ENCODE data around the gene LMO3. TPM values are rescaled to one million over a fixed set of nuclear protein-coding genes. Genes with fewer than 3 reads are reported as not detected.

The LMO3 gene
- total and polyA plus RNA-seq, 2 of the 8 experiments (the other 6 are each of a cell fraction or from before 2014, with no cell fraction given): 4.7 to 16.7 TPM

DNA sequence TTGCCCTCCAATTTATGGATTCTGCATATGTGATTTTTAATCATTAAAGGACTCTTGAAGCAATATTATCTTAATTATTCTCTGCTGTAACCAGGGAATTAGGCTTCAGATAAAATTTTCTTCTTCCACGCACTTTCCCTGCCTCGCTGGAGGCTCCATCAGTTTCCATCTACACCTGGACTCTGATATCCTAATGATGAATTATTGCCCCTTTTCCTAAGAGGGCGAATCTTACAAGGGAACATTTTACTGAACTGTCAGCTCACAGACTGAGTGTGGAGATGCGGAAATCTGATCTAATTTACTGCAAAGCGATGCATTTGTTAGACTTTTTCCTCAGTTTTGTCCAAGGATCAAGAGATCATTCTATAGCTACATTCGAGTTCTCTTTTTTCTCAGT, 43.0 kb downstream of the LMO3 start:
- no peak overlapping the region for H3K18ac ChIP-seq (ENCODE audit: extremely low read depth, low read length)
- H2BK120ac ChIP-seq (replicated peaks; ENCODE audit: low read depth, low read length): no peak overlapping the region
- no peak overlapping the region for H2AFZ ChIP-seq (ENCODE audit: low read length)
- no peak overlapping the region for H3K4me2 ChIP-seq (ENCODE audit: insufficient read depth in 1 of 2, low read depth in 2 of 2, low read length in 2 of 2)
- H3K79me1 ChIP-seq (ENCODE audit: low read depth, low read length): no peaks in the 10 kb centered on the region
- H2BK20ac ChIP-seq (ENCODE audit: low read length): no peak overlapping the region
- no peak overlapping the region for H2BK5ac ChIP-seq (ENCODE audit: low read depth, low read length)
- no peak overlapping the region for H2AK5ac ChIP-seq (ENCODE audit: low read depth, low read length)
- FAIRE-seq (no peak), DNase-seq (ENCODE audit: low read depth in 1 of 2, low spot score in 2 of 2) (no peak)
- ChIA-PET CTCF (ENCODE audit: partially characterized antibody) (no interaction called here), POLR2A (ENCODE audit: partially characterized antibody) (no interaction called here)
- H4K20me1 ChIP-seq (replicated peaks in 1 of 2; ENCODE audit: control insufficient read depth in 1 of 2, insufficient read depth in 2 of 2, low read length in 2 of 2): no peaks in the 10 kb centered on the region
- H3K23me2 ChIP-seq (ENCODE audit: low read depth, low read length): no peaks in the 10 kb centered on the region
- no peak overlapping the region for H3K56ac ChIP-seq (replicated peaks; ENCODE audit: insufficient read length, low read depth, low read length)
- TF ChIP-seq MAFK (IDR thresholded peaks at IDR 0.05; ENCODE audit: low read depth, low read length) (no peak), SP1 (IDR thresholded peaks at IDR 0.05; ENCODE audit: low read depth, low read length) (no peak), PHF8 (conservative IDR thresholded peaks at IDR 0.05; ENCODE audit: low read depth, low read length) (no peak), SIRT6 (IDR thresholded peaks at IDR 0.05; ENCODE audit: low read length) (no peak), SIX5 (IDR thresholded peaks at IDR 0.05; ENCODE audit: low read depth, low read length) (no peak), SP4 (IDR thresholded peaks at IDR 0.05; ENCODE audit: low read length) (no peak)
- TF ChIP-seq, protein P1, sequence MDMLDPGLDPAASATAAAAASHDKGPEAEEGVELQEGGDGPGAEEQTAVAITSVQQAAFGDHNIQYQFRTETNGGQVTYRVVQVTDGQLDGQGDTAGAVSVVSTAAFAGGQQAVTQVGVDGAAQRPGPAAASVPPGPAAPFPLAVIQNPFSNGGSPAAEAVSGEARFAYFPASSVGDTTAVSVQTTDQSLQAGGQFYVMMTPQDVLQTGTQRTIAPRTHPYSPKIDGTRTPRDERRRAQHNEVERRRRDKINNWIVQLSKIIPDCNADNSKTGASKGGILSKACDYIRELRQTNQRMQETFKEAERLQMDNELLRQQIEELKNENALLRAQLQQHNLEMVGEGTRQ (IDR thresholded peaks at IDR 0.05; ENCODE audit: low read length): no peak
- no peak overlapping the region for H3K4me3 ChIP-seq (ENCODE audit: extremely low read depth in 1 of 4, insufficient read depth in 2 of 4, low read depth in 3 of 4, low read length in 4 of 4)
- H3K14ac ChIP-seq (ENCODE audit: insufficient read length): no peak overlapping the region
- no peak overlapping the region for H3K27ac ChIP-seq (ENCODE audit: low read depth, low read length)
- H3K9me3 ChIP-seq (ENCODE audit: insufficient read depth in 2 of 2, low read depth in 1 of 2, low read length in 1 of 2): no peaks in the 10 kb centered on the region
- 92% methylated on average over 6 of the region's 6 CpGs; no CpG with 5 or more reads in 1 of the 2 experiments for WGBS, 2 experiments (ENCODE audit: extremely low coverage in 1 of 2, insufficient coverage in 1 of 2, insufficient read length in 1 of 2, insufficient replicate concordance in 2 of 2, low coverage in 1 of 2, low lambda C conversion rate in 2 of 2, missing lambda C conversion rate in 1 of 2)
- H4K5ac ChIP-seq (ENCODE audit: insufficient read length, low read depth, low read length): no peak overlapping the region
- no peaks in the 10 kb centered on the region for H3K27me3 ChIP-seq (replicated peaks in 1 of 4; ENCODE audit: control insufficient read depth in 3 of 4, extremely low read depth in 1 of 4, insufficient read depth in 3 of 4, low read length in 3 of 4)
- no peak overlapping the region for H4K91ac ChIP-seq (replicated peaks; ENCODE audit: insufficient read length, low read length)
- no peaks in the 10 kb centered on the region for H3K79me2 ChIP-seq (ENCODE audit: control insufficient read depth in 1 of 2, insufficient read depth in 2 of 2, low read length in 2 of 2)
- H3K9ac ChIP-seq (replicated peaks in 1 of 4; ENCODE audit: extremely low read depth in 1 of 4, low read depth in 3 of 4, low read length in 3 of 4): no peak overlapping the region
- no peak overlapping the region for H3K4ac ChIP-seq (replicated peaks; ENCODE audit: insufficient read length, low read depth, low read length)
- no peaks in the 10 kb centered on the region for H3K4me1 ChIP-seq (replicated peaks in 1 of 4; ENCODE audit: control insufficient read depth in 3 of 4, insufficient read depth in 4 of 4, low read length in 3 of 4)
- H3K23ac ChIP-seq (ENCODE audit: insufficient read length): no peak overlapping the region
- H2BK15ac ChIP-seq (ENCODE audit: low read length): no peak overlapping the region
- H3K36me3 ChIP-seq (ENCODE audit: control insufficient read depth in 2 of 4, insufficient read depth in 4 of 4, low read length in 3 of 4): no peaks in the 10 kb centered on the region
- no peak overlapping the region for H4K8ac ChIP-seq (ENCODE audit: extremely low read depth, insufficient read depth, low read length)
- H2BK12ac ChIP-seq (ENCODE audit: low read depth, low read length): no peak overlapping the region

Measured in H1 (cell line).